Measurements from ENCODE around the gene DAP. TPM values are rescaled to one million over a fixed set of nuclear protein-coding genes. Genes with fewer than 3 reads are reported as not detected.

Gene DAP
- total and polyA plus RNA-seq, 8 donors = 68.3 to 183 (median 132) TPM

DNA sequence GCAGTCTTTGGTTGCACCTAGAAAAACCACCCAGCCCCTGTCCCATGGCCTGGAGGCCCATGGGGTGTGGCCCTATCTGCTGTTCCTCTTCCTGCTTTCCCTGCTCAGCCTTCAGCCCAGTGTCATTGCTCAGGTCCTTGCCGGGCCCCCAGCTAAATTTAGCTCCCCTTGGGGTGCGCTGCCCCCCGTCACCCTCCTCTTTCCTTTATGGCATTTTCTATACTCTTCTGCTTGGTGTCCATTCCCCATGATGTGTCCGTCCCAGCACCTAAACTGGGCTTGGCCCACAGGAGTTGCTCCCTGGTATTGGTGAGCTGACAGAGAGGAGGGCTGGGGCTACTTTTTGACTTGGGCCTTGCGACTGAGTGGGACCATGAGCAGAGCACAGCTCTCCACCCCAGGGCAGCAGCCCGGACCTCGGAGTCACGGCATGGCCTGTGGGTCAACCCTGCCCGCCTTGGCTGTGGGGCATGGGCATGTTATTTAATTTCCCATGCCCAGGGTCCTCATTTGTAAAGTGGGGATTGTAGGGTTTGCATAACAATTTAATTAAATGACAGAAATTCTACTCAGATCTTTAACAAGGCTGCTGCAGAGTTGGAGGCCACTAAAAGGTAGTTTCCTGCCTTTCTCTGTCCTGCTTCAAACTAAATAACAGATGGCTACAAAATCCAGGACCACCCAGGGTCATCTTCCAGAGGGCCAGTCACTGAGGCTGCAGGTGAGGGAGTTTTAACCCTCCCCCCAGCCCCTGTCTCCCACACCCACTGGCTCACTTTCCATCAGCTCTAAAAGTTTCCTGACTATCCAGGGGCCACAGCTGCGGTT lies 98.2 kb downstream of the DAP start:
- no peaks in the 10 kb centered on the region for H3K9me3 ChIP-seq
- H3K27me3 ChIP-seq = no peaks in the 10 kb centered on the region
- TF ChIP-seq, protein P1, sequence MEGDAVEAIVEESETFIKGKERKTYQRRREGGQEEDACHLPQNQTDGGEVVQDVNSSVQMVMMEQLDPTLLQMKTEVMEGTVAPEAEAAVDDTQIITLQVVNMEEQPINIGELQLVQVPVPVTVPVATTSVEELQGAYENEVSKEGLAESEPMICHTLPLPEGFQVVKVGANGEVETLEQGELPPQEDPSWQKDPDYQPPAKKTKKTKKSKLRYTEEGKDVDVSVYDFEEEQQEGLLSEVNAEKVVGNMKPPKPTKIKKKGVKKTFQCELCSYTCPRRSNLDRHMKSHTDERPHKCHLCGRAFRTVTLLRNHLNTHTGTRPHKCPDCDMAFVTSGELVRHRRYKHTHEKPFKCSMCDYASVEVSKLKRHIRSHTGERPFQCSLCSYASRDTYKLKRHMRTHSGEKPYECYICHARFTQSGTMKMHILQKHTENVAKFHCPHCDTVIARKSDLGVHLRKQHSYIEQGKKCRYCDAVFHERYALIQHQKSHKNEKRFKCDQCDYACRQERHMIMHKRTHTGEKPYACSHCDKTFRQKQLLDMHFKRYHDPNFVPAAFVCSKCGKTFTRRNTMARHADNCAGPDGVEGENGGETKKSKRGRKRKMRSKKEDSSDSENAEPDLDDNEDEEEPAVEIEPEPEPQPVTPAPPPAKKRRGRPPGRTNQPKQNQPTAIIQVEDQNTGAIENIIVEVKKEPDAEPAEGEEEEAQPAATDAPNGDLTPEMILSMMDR (IDR thresholded peaks at IDR 0.05) = no peak
- intact Hi-C loops (cut with DNase I) = no loop called here
- FAIRE-seq (no peak), DNase-seq (no peak), ATAC-seq (peak in 2 of 4 donors; percentile 12 to 13)
- H3K27ac ChIP-seq = peak overlapping the region in 3 of 4 donors; percentile 46 to 72 (median 68)
- no peak overlapping the region for H3K4me3 ChIP-seq
- no peaks in the 10 kb centered on the region for H3K36me3 ChIP-seq
- WGBS, 2 donors = 90 to 96% methylated on average over 10 of the region's 10 CpGs
- H3K4me1 ChIP-seq = peaks cover 0 to 6% (median 3%) of the 10 kb centered on the region in 3 donors

DNA sequence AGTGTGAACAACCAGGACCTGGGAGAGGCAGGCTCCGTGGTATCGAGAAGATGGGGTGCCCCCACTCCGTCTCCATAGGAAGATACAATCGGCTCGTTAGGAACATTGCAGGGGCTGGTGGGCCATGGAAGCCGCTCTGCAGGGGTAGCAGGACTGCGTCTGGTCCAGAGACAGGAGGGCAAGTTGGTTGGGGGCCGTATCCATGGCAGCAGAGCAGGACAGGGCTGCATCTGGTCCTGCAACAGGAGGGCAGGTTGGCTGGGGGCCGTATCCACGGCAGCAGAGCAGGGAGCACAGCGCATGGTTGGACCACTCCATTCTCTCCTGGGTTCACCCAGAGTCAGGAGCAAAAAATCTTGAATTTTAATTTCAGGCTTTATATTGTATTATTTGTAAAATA lies 99.0 kb downstream of the DAP start:
- H3K9me3 ChIP-seq = no peaks in the 10 kb centered on the region

DNA sequence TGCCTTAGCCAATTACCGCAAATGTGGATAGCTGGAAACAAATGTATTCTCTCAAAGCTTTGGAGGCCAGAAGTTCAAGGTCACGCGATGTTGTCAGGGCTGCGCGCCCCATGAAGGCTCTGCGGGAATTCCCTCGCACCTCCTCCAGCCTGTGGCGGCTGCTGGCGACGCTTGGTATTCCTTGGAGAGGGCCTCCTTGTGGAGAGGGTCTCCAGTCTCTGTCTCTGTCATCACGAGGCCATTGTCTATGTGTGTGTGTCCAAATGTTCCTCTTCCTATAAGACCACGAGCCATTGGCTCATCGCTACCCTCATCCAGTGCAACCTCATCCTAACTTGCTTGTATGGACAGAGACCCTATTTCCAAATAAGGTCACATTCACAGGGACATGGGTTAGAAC lies 99.6 kb downstream of the DAP start:
- WGBS, 2 donors = 91 to 93% methylated on average over 13 of the region's 13 CpGs
- FAIRE-seq (no peak), DNase-seq (no peak)

More for the DNA sequence above, 99.0 kb downstream of the DAP start:
- intact Hi-C loops (cut with DNase I) = no loop called here
- FAIRE-seq (no peak), DNase-seq (no peak), ATAC-seq (no peak)
- H3K4me3 ChIP-seq = no peak overlapping the region
- TF ChIP-seq, protein P1 (IDR thresholded peaks at IDR 0.05) = no peak
- peaks cover 0 to 6% (median 3%) of the 10 kb centered on the region in 3 donors for H3K4me1 ChIP-seq
- 89 to 92% methylated on average over 11 of the region's 11 CpGs for WGBS, 2 donors
- no peak overlapping the region for H3K27ac ChIP-seq
- H3K36me3 ChIP-seq = no peaks in the 10 kb centered on the region
- no peaks in the 10 kb centered on the region for H3K27me3 ChIP-seq

DNA sequence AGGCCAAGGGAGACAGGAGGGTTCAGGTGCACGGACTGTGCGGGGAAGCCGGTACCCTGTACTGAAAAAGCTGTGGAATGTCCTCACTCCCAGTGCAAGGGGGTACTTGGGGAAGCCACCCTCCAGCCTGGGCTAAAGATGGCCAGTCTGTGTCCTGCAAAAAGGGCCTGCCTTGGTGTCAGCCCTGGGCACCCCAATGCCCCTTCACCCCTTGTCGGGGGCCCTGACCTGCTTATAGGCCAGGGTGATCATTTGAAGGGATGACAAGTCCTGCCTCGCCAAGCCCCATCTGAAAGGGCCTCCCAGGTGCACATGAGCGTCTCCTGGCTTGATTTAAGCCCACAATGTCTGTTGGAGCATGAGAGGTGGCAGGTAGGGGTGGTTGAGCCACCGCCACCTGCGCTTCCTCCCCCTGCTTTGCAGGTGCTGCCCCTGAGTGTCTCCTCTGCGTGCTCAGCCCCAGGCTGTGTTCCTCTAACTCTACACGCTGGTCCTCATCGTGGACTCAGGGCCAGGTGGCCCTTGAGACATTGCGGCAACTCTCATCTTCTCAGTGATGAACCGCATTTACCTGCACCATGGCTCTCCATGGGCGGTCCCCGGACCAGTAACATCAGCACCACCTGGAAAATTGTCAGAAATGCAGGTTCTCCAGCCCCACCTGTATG lies 100.2 kb downstream of the DAP start:
- no peaks in the 10 kb centered on the region for H3K9me3 ChIP-seq
- FAIRE-seq = no peak
- intact Hi-C loops (cut with DNase I) = no loop called here
- H3K4me1 ChIP-seq = peaks cover 0 to 6% (median 3%) of the 10 kb centered on the region in 3 donors
- ATAC-seq = no peak
- no peak for DNase-seq
- 88 to 91% methylated on average over 15 of the region's 15 CpGs for WGBS, 2 donors
- H3K27ac ChIP-seq = no peak overlapping the region
- no peaks in the 10 kb centered on the region for H3K36me3 ChIP-seq
- H3K27me3 ChIP-seq = no peaks in the 10 kb centered on the region
- no peak overlapping the region for H3K4me3 ChIP-seq
- TF ChIP-seq, protein P1 (IDR thresholded peaks at IDR 0.05) = no peak

More for the DNA sequence above, 99.6 kb downstream of the DAP start:
- TF ChIP-seq, protein P1 (IDR thresholded peaks at IDR 0.05) = no peak
- peaks cover 0 to 6% (median 3%) of the 10 kb centered on the region in 3 donors for H3K4me1 ChIP-seq
- no peaks in the 10 kb centered on the region for H3K27me3 ChIP-seq
- no peaks in the 10 kb centered on the region for H3K36me3 ChIP-seq
- no peak overlapping the region for H3K27ac ChIP-seq
- no peaks in the 10 kb centered on the region for H3K9me3 ChIP-seq
- ATAC-seq = no peak
- no peak overlapping the region for H3K4me3 ChIP-seq
- intact Hi-C loops (cut with DNase I) = no loop called here

Measured in pancreas (tissue), 10 donors.